GM21576 (cell line): ENCODE results near the gene HMGN4.
"Not testable (repeated sequence)": the region's sequence is repeated elsewhere in the genome, so short reads cannot be mapped to it uniquely, and the experiment has no call there.

Source experiments
- ATAC-seq: cut with Tn5 transposase; IDR thresholded peaks from one replicate; pipeline ENCODE4 v1.9.1; 2021; ENCODE audit warnings: mild to moderate bottlenecking, moderate library complexity; ENCODE audit not compliant: unreplicated experiment

HMGN4 gene

GRCh38 chr6:26521600-26522391 is 16.4 kb upstream of the HMGN4 start:
- peak; percentile 76 for ATAC-seq

DNA sequence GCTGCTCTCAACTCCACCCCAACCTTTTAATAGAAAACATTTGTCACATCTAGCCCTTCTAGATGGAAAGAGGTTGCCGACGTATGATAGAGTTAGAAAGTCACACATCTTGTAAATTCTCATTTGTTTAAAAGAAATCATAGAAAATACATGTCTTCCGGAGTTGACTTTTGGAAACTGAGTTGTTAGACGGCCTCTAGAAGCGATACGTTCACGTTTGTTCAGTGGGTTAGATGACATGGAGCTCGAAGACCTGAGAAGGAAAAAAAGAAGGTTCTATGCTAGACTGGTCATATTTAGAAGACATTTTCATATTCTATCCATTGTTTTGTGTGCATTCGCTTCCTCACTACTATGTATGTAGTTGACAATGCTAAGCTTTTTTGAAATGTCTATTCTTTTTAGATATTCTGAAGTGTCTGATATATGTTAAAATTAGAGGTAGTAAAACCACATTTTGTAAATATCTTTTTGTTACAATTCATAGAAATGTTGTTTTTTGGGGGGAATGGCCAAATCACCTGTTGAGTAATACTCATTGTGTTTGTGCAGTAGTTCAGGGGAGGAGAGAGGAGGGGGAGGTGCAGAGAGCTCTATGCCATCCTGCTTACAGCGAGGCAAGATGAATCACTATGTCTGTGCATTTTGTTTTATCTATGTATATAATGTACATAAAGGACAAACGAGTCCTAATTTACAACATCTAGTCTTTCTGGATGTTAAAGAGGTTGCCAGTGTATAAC is 15.5 kb upstream of the HMGN4 start:
- not testable (repeated sequence) for ATAC-seq

DNA sequence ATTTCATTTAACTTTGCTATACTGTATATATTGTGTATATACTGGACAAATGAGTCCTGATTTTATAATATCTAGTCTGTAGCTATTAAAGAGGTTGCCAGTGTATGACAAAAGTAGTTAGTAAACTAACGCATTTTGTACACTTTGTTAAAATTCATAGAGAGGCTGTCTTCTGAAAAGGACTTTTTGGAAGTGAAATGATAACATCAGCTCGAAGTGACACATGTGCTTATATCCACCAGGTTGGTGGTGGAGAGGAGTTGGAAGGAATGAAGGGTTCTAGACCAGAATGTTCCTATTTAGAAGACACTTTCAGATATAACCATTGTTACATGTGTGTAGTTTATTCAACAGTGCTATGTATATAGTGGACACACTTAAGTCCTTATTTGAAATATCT is 13.9 kb upstream of the HMGN4 start:
- ATAC-seq: not testable (repeated sequence)

GRCh38 chr6:26524722-26525370 is 13.3 kb upstream of the HMGN4 start:
- ATAC-seq: no peak

GRCh38 chr6:26525838-26526237 is 12.3 kb upstream of the HMGN4 start:
- no peak for ATAC-seq

DNA sequence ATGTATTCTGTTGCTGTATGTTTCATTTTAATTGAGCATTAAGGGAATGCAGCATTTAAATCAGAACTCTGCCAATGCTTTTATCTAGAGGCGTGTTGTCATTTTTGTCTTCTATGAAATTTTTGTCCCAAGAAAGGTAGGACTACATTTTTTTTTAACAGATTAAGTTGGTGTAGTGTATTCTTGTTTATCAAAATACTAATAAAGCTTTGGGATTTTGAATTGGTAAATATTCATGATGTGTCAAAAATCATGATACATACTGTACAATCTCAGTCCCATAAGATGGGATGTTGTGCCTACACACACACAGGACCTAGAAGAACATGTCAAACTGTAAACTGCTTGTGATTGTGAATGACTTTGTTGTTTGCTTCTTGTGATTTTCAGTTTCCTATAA is 11.2 kb upstream of the HMGN4 start:
- no peak for ATAC-seq

DNA sequence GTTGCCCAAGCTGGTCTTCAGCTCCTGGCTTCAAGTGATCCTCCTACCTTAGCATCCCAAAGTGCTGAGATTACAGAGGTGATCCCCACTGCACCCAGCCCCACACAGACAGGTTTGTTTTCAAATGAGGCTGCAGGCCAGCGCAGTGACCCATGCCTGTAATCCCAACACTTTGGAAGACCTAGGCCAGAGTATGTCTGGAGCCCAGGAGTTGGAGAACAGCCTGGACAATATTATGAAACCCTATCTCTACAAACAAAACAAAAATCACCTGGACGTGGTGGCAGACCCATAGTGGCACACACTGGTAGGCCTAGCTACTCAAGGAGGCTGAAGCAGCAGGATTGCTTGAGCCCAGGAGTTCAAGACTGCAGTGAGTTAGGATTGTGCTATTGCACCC is 8.0 kb upstream of the HMGN4 start:
- no peak for ATAC-seq

- no peak for ATAC-seq
Observed at GRCh38 chr6:26531897-26532296, 6.3 kb upstream of the HMGN4 start.

DNA sequence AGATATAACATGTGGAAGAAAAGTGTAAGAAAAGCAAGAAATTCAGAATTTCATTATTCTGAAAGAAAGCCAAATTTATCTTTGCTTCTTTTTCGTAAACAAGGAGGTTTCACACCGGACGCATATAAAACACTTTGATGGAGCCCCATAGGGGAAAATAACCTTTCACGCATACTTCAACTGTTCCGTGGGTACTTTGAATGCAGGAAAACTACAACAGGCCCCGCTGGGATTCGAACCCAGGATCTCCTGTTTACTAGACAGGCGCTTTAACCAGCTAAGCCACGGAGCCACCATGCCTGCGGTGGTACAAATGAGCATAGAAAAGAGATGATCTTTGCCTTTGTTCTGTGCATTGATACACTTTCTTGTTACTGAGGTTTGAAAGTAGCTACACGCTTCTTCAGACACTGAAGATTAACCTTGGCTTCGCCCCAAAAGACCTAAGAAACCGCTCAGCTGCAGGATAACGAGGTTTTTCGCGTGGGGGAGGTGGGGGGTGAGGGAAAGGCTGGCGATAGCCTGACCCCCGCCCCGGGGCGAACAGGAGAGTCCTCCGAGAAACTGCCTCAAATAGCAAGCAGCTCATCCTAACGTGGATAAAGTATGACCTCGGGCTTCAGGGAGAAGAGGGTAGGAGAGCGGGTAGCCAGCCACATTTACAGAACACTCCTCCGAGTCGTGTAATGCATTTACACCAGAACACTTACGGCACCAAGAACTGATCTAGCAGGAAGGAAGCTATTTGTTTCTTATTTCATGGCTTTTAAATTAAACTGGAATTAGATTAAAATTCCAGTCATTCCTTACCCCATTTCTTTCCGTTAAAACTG is 5.3 kb upstream of the HMGN4 start:
- ATAC-seq: no peak

DNA sequence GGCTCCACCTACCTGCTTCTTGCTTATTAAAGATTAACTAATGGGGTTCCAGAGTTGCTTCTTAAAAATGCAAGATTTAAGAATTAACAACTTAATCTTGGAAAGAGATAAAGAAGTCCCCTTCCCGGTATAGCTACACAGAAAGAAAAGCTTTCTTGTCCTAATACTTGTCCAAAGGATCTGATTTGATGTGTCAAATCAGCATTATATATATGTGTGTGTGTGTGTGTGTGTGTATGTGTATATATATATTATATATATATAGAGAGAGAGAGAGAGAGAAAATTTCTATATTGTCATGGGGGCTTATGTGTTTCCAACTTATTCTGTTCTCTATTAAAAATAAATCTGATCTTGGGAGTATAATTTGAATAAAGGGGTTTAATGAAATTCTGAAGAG is 4.6 kb upstream of the HMGN4 start:
- ATAC-seq: no peak

DNA sequence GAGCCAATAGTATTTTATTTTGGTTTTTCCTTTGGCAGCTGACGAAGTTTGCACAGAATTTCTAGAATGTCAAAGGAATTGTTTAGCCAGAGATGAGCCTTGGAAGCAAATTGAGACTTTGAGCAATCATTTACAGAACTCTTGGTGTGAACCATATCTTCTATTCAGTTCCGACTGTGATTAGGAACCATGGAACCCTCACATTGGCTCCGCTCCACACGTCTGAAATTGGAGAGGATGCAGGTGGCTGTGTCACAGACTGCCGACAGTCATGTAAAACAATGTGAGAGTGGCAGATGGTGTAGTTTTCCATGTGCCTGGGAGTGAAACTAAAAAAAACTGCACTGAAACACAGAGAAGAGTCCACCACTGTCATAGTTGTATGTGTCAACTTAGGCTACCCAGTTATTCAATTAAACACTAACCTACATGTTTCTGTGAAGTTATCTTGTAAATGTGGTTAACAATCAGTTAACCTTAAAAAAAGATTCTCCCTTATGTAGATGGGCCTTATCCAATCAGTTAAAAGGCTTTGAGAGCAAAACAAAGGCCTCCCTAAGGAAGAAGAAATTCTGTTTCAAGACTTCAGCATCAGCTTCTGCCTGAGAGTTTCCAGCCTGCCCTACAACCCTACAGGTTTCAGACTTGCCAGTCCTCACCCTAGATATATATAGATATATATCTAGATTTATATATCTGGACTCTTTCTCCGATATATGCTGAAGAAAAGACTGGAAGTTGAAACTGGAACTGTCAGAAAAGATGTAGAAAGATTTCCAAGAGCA is 3.3 kb upstream of the HMGN4 start:
- no peak for ATAC-seq

GRCh38 chr6:26536571-26537159 is 1.5 kb upstream of the HMGN4 start:
- ATAC-seq: no peak

GRCh38 chr6:26537160-26537845 is 863 bp upstream of the HMGN4 start:
- peak; percentile 40 for ATAC-seq

GRCh38 chr6:26538572-26538902 is 371 bp downstream of the HMGN4 start:
- no peak for ATAC-seq

GRCh38 chr6:26539071-26539615 is 977 bp downstream of the HMGN4 start:
- no peak for ATAC-seq

DNA sequence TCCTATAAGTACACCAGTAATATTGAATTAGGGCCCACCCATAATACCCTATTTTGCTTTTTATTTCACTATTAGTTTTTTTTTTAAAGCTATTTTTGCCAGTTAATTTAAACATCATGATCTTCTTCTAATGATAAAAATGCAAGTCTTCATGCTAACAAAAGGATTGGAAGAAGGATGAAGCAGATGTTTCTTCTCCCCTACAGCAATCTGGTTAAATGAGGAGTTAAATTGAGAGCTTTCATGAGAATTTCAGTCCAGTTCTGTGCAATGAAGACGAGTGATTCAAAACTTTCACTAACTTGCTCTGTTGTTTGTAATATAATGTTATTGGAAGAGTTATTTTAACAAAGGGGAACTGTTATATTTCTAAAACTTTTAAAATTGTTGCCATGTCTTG is 3.4 kb downstream of the HMGN4 start:
- ATAC-seq: no peak

GRCh38 chr6:26543953-26544352 is 5.8 kb downstream of the HMGN4 start:
- ATAC-seq: no peak

GRCh38 chr6:26544473-26544872 is 6.3 kb downstream of the HMGN4 start:
- no peak for ATAC-seq

DNA sequence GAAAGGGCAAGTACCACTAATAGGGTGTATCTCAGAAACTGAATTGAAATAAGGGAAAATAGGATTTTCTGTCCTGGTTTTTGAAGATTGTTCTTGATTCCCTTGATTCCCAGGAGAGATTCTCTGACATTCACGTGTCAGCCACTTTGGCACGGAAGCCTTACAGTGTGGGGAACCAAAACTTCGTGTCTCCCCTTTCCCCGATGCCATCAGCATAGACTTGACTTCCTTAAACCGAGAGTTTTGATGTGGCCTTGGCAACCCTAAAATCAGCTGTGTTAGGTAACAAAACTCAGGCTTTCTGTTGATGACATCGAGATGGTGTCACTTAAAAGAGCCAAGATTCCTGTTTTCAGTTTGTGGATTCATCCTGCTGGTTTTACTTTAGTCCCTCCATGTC is 7.5 kb downstream of the HMGN4 start:
- ATAC-seq: no peak
